Lung (tissue), 12 donors: Measurements from ENCODE around the gene SP6. TPM values are rescaled to one million over a fixed set of nuclear protein-coding genes. Genes with fewer than 3 reads are reported as not detected.

Source experiments
- ATAC-seq: fragments of 200-7000 bp; cut with Tn5 transposase; one replicate; pipeline ENCODE4 v1.9.1; 2020; ENCODE audit warnings: moderate number of reproducible peaks; ENCODE audit not compliant: insufficient read depth, low FRiP score
- DNase-seq, 3 donors: peaks; one replicate each; pipeline ENCODE4 v3.0.0-alpha.2; 2013 to 2017
- H3K27ac ChIP-seq, 2 donors: one replicate each; pipeline ENCODE4 v1.5.1; 2013; ENCODE audit warnings: mild to moderate bottlenecking in 2 of 2, moderate library complexity in 2 of 2, control low read depth in 1 of 2, inconsistent platforms in 1 of 2, low read depth in 1 of 2, low read length in 1 of 2
- H3K27me3 ChIP-seq, 3 donors: one replicate each; pipeline ENCODE4 v1.5.1; 2013; ENCODE audit warnings: low read length in 2 of 3; ENCODE audit not compliant: control insufficient read depth in 3 of 3, insufficient read depth in 3 of 3
- H3K36me3 ChIP-seq, 4 donors: one replicate each; pipeline ENCODE4 v1.5.1; 2013; ENCODE audit warnings: low read length in 4 of 4, mild to moderate bottlenecking in 1 of 4, moderate library complexity in 1 of 4; ENCODE audit not compliant: control insufficient read depth in 4 of 4, insufficient read depth in 4 of 4
- H3K4me1 ChIP-seq, 5 donors: one replicate each; pipeline ENCODE4 v1.5.1; 2013; ENCODE audit warnings: low read length in 5 of 5, mild to moderate bottlenecking in 2 of 5, moderate library complexity in 1 of 5; ENCODE audit not compliant: control insufficient read depth in 5 of 5, insufficient read depth in 5 of 5
- H3K4me3 ChIP-seq: one replicate; pipeline ENCODE4 v1.5.1; 2013; ENCODE audit warnings: mild to moderate bottlenecking, control low read depth, moderate library complexity
- H3K9ac ChIP-seq, 2 donors: one replicate each; pipeline ENCODE4 v1.5.1; 2013; ENCODE audit warnings: low read length in 2 of 2, control low read depth in 1 of 2; ENCODE audit not compliant: insufficient read depth in 1 of 2
- H3K9me3 ChIP-seq, 4 donors: one replicate each; pipeline ENCODE4 v1.5.1; 2013; ENCODE audit warnings: low read length in 3 of 4, mild to moderate bottlenecking in 1 of 4, moderate library complexity in 1 of 4; ENCODE audit not compliant: control insufficient read depth in 4 of 4, insufficient read depth in 3 of 4
- WGBS, 2 donors: extraction: QIAGEN DNeasy Blood & Tissue Kit; methylation state at CpG; one replicate each; pipeline ENCODE4 v1.1.7; 2013; 5-methylcytosine and 5-hydroxymethylcytosine counted together
- polyA plus RNA-seq, 2 donors: library from polyadenylated mRNA; stranded (reverse); fragments of 200-250 nt; gene quantifications; one replicate each; pipeline ENCODE4 v1.2.1, GENCODE V29; 2013
- total RNA-seq, 2 donors: library from RNA; depleted of rRNA in 1 of 2; stranded (reverse); fragments of >200 nt in 1 of 2; gene quantifications; one replicate each; pipeline ENCODE4 v1.2.1, GENCODE V29; 2014 to 2021
- TF ChIP-seq, protein P1 (sequence below): IDR thresholded peaks from 2 replicates; pipeline ENCODE4 v1.5.1; 2012; ENCODE audit warnings: mild to moderate bottlenecking; ENCODE audit errors: control extremely low read depth, extremely low read depth
- donor health status: control.
- donor health status: control.
- donor health status: Bipolar disorder and iron deficiency.
- donor health status: healthy.
- donor health status: DM: yes; HTN: yes; CAD: no.

The SP6 gene
- total and polyA plus RNA-seq, 4 donors, result 2.3 to 4.5 (median 3.5) TPM

DNA sequence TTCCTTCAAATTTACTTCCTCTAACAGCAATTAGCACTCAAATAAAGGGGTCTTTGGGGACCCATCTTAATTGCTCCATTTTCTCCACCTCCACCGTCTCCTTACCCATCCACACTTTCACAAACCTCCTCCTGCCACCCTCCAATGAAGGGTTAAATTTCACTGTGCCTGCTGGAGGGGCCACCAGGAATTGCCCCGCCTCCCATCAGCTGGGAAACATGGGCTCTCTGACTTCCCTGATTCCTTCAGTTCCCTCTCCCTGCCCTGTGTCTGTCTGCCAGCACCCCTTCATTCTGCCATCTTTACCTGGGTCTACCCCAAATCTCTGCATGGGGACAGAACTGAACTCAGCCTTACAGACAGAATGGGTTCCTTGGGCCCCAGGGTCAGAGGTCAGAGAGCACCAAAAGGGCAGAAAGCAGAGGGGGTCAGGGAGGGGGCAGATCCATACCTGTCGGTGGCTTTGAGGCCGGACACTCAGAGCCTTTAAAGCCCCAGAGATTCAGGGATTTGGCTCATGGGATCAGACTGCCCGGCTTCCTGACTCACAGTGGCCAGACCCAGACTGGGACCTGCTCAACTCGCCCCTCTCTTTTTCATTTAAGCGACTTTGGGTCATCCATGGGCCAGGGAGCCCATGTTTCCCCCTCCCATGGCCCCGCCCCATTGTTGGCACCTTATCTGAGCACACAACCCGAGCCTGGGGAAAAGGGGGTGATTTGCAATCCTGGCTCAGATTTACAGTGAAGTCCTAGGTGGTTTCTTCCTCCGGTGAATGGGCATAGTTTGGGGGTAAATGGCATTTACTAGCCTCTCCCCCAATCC lies 27.5 kb upstream of the SP6 start:
- WGBS, 2 donors, result 66 to 80% methylated on average over 10 of the region's 10 CpGs
- Histone ChIP-seq H3K36me3 (no peaks in the 10 kb centered on the region), H3K9ac (no peak overlapping the region), H3K4me1 (peaks cover 0 to 28% (median 16%) of the 10 kb centered on the region in 5 donors), H3K27me3 (no peaks in the 10 kb centered on the region), H3K9me3 (no peaks in the 10 kb centered on the region), H3K27ac (no peak overlapping the region), H3K4me3 (no peak overlapping the region)
- ATAC-seq (no peak), DNase-seq (no peak)
- TF ChIP-seq, protein P1, sequence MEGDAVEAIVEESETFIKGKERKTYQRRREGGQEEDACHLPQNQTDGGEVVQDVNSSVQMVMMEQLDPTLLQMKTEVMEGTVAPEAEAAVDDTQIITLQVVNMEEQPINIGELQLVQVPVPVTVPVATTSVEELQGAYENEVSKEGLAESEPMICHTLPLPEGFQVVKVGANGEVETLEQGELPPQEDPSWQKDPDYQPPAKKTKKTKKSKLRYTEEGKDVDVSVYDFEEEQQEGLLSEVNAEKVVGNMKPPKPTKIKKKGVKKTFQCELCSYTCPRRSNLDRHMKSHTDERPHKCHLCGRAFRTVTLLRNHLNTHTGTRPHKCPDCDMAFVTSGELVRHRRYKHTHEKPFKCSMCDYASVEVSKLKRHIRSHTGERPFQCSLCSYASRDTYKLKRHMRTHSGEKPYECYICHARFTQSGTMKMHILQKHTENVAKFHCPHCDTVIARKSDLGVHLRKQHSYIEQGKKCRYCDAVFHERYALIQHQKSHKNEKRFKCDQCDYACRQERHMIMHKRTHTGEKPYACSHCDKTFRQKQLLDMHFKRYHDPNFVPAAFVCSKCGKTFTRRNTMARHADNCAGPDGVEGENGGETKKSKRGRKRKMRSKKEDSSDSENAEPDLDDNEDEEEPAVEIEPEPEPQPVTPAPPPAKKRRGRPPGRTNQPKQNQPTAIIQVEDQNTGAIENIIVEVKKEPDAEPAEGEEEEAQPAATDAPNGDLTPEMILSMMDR, result no peak

DNA sequence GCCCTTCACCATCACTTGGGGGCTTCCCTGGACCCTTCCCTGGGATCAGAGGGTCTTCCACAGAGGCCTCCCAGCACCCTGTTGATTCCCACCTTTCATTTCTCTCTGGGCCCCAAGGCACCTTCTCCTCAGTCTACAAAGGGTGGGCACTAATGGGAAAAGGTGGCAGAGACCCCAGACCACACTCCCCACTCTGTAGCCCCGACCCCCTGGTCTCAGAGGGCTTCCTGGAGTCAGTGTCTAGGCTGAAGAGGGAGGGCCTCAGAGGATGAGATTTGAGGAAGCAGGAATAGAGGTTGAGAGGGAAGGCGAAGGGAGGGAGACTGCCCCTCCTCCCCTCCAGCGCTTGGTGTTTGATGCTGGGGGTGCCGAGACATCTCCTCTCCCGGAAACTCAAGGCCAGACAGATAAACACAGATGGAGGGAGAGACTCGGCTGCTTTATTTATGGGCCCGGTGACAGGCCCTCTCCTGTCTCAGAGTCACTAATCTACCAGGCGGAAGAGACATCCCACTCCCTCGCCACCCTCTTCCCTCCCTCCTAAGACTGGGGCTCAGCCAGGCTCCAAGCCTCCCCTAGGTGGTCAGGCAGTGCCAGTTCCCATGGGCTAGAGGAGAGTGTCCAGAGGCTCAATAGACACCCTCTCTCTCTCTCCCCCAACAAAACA lies 26.5 kb upstream of the SP6 start:
- H3K4me3 ChIP-seq, result no peak overlapping the region
- H3K9ac ChIP-seq, result no peak overlapping the region
- WGBS, 2 donors, result 54 to 56% methylated on average over 8 to 9 of the region's 9 CpGs
- peak; percentile 32 to 71 (median 46) for DNase-seq
- no peaks in the 10 kb centered on the region for H3K9me3 ChIP-seq
- H3K4me1 ChIP-seq, result peaks cover 0 to 32% (median 12%) of the 10 kb centered on the region in 5 donors
- TF ChIP-seq, protein P1, result no peak
- peak overlapping the region in 1 of 2 donors; percentile 32 for H3K27ac ChIP-seq
- no peaks in the 10 kb centered on the region for H3K36me3 ChIP-seq
- no peaks in the 10 kb centered on the region for H3K27me3 ChIP-seq
- no peak for ATAC-seq

DNA sequence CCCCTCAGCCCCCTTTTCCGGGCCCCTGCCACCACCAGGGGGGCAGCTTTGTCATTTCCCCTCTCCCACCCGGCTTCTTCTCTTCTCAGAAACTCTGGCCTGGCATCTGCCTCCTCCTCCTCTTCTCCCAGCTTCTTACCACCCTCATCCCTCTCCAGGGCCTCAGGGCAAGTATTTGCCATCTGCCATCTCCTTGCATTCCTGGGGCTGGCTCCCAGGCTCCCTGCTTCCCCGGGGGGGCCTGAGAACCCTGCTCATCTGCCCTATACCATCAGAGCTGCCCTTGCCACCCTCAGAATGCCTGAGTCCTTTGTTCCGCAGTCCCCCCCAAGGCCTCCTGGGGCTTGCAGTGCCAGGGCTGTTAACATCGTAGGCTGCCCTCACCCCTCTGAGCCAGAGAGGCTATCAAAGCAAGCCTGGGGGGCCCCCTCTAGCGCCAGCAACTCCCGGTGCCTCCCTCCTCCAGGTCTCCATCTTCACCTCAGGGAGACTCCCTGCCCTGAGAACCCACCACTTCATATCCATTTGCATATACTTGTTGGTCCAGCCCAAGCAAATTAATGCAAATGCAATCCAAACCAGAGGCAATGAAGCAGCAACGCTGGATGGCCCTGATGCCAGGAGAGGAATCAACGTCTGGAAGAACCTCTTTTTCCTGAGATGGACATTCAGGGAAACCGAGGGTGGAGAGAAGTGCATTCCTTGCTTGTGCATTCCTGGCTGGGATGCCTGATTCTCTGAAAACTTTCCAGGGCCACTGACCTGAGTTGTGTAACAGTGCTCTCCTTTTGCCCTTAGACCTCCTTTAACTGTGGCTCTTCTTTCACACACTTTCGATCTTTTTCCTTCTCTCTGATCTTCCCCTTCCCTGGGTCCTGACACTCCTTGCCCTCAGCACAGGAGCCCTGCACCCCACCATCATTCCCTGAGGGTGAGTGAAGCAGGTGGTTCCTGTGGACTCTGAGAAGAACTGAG lies 24.3 kb upstream of the SP6 start:
- peaks cover 0 to 10% (median 7%) of the 10 kb centered on the region in 3 donors for H3K27me3 ChIP-seq

More for the DNA sequence above, 24.3 kb upstream of the SP6 start:
- Histone ChIP-seq H3K9ac (no peak overlapping the region), H3K4me3 (no peak overlapping the region), H3K27ac (no peak overlapping the region), H3K36me3 (no peaks in the 10 kb centered on the region), H3K4me1 (peaks cover 0 to 39% (median 9%) of the 10 kb centered on the region in 5 donors), H3K9me3 (no peaks in the 10 kb centered on the region)
- ATAC-seq (no peak), DNase-seq (no peak)
- TF ChIP-seq, protein P1, result no peak
- 63 to 70% methylated on average over 11 of the region's 11 CpGs for WGBS, 2 donors
